H1 (cell line): ENCODE data around the gene ZNF3. TPM values are rescaled to one million over a fixed set of nuclear protein-coding genes. Genes with fewer than 3 reads are reported as not detected.

Source experiments
- CTCF ChIA-PET: fragments of 300-600 bp; sonication (Branson Sonifier 250); formaldehyde crosslinking; loops from one replicate; lab custom pipeline; 2021; ENCODE audit not compliant: partially characterized antibody; lab: Charles Lee
- POLR2A ChIA-PET: fragments of 300-600 bp; sonication (Branson Sonifier 250); formaldehyde crosslinking; loops from one replicate; lab custom pipeline; 2021; ENCODE audit warnings: inconsistent platforms; ENCODE audit not compliant: partially characterized antibody; lab: Charles Lee
- DNase-seq, 2 experiments: peaks; one replicate each; pipeline versions ENCODE4 v3.0.0 to v3.0.0-alpha.2; 2010 to 2022; ENCODE audit warnings: low spot score in 2 of 2, low read depth in 1 of 2, mixed read lengths in 1 of 2
- FAIRE-seq: peaks from 2 replicates; lab custom pipeline; 2011; peaks lifted over from hg19 to GRCh38; lab: Jason Lieb, UNC
- H2AFZ ChIP-seq: 2 replicates; pipeline ENCODE4 v1.8.1; 2012; ENCODE audit warnings: low read length, inconsistent platforms
- H2AK5ac ChIP-seq: 2 replicates; pipeline ENCODE4 v1.6.1; 2013; ENCODE audit warnings: low read depth, low read length
- H2BK120ac ChIP-seq: replicated peaks from 2 replicates; pipeline ENCODE3; 2013; ENCODE audit warnings: low read depth, low read length, inconsistent platforms
- H2BK12ac ChIP-seq: 2 replicates; pipeline ENCODE4 v1.6.1; 2013; ENCODE audit warnings: low read depth, low read length
- H2BK15ac ChIP-seq: 2 replicates; pipeline ENCODE4 v1.6.1; 2013; ENCODE audit warnings: low read length
- H2BK20ac ChIP-seq: 2 replicates; pipeline ENCODE4 v1.6.1; 2013; ENCODE audit warnings: low read length
- H2BK5ac ChIP-seq: 2 replicates; pipeline ENCODE4 v1.6.1; 2013; ENCODE audit warnings: low read depth, low read length
- H3K14ac ChIP-seq: 2 replicates; pipeline ENCODE4 v1.6.1; 2013; ENCODE audit warnings: inconsistent platforms; ENCODE audit not compliant: insufficient read length
- H3K18ac ChIP-seq: 2 replicates; pipeline ENCODE4 v1.6.1; 2013; ENCODE audit warnings: low read length; ENCODE audit errors: extremely low read depth
- H3K23ac ChIP-seq: 2 replicates; pipeline ENCODE4 v1.6.1; 2013; ENCODE audit warnings: inconsistent platforms; ENCODE audit not compliant: insufficient read length
- H3K23me2 ChIP-seq: 2 replicates; pipeline ENCODE4 v1.6.1; 2013; ENCODE audit warnings: low read depth, low read length
- H3K27ac ChIP-seq: 2 replicates; pipeline ENCODE4 v1.6.1; 2011; ENCODE audit warnings: low read depth, low read length, inconsistent platforms
- H3K27me3 ChIP-seq, 4 experiments: replicated peaks in 1 of 4; 1 replicate in 1 of 4; 2 replicates in 3 of 4; pipeline versions ENCODE4 v1.6.1 to v1.8.1; 2011 to 2013; ENCODE audit warnings: low read length in 3 of 4, mild to moderate bottlenecking in 3 of 4, inconsistent platforms in 2 of 4, mixed read lengths in 2 of 4, moderate library complexity in 1 of 4; ENCODE audit not compliant: control insufficient read depth in 3 of 4, insufficient read depth in 3 of 4; ENCODE audit errors: extremely low read depth in 1 of 4
- H3K36me3 ChIP-seq, 4 experiments: 2 replicates each; pipeline versions ENCODE4 v1.6.1 to v1.8.1; 2011 to 2013; ENCODE audit warnings: mild to moderate bottlenecking in 4 of 4, low read length in 3 of 4, moderate library complexity in 2 of 4, control low read depth in 1 of 4, inconsistent platforms in 1 of 4; ENCODE audit not compliant: insufficient read depth in 4 of 4, control insufficient read depth in 2 of 4
- H3K4ac ChIP-seq: replicated peaks from 2 replicates; pipeline ENCODE3; 2013; ENCODE audit warnings: low read length, low read depth, mixed read lengths, inconsistent platforms; ENCODE audit not compliant: insufficient read length
- H3K4me1 ChIP-seq, 4 experiments: replicated peaks in 1 of 4; 1 replicate in 1 of 4; 2 replicates in 3 of 4; pipeline versions ENCODE4 v1.6.1 to v1.8.1; 2011 to 2013; ENCODE audit warnings: low read length in 3 of 4, inconsistent platforms in 2 of 4, mixed read lengths in 1 of 4; ENCODE audit not compliant: insufficient read depth in 4 of 4, control insufficient read depth in 3 of 4
- H3K4me2 ChIP-seq, 2 experiments: 2 replicates each; pipeline versions ENCODE4 v1.6.1 to v1.8.1; 2011 to 2013; ENCODE audit warnings: low read depth in 2 of 2, low read length in 2 of 2, control low read depth in 1 of 2, inconsistent platforms in 1 of 2, mild to moderate bottlenecking in 1 of 2; ENCODE audit not compliant: insufficient read depth in 1 of 2
- H3K4me3 ChIP-seq, 4 experiments: fragments of 200-600, 300-600 bp in 1 of 4; sonication (generic), shearing (Covaris generic), sonication (Bioruptor Twin) in 1 of 4; 2 replicates each; pipeline versions ENCODE4 v1.5.1 to v1.8.1; 2011 to 2016; ENCODE audit warnings: low read length in 4 of 4, low read depth in 3 of 4, control low read depth in 2 of 4, inconsistent platforms in 2 of 4, mild to moderate bottlenecking in 2 of 4, mixed read lengths in 1 of 4, moderate library complexity in 1 of 4; ENCODE audit not compliant: insufficient read depth in 2 of 4; ENCODE audit errors: extremely low read depth in 1 of 4
- H3K56ac ChIP-seq: replicated peaks from 2 replicates; pipeline ENCODE3; 2013; ENCODE audit warnings: low read depth, mild to moderate bottlenecking, mixed read lengths, low read length, inconsistent platforms; ENCODE audit not compliant: insufficient read length
- H3K79me1 ChIP-seq: 2 replicates; pipeline ENCODE4 v1.6.1; 2013; ENCODE audit warnings: low read depth, low read length, control low read depth
- H3K79me2 ChIP-seq, 2 experiments: 2 replicates each; pipeline versions ENCODE4 v1.6.1 to v1.8.1; 2012 to 2013; ENCODE audit warnings: low read length in 2 of 2, mild to moderate bottlenecking in 2 of 2, inconsistent platforms in 1 of 2; ENCODE audit not compliant: insufficient read depth in 2 of 2, control insufficient read depth in 1 of 2
- H3K9ac ChIP-seq, 4 experiments: replicated peaks in 1 of 4; 1 replicate in 1 of 4; 2 replicates in 3 of 4; pipeline versions ENCODE4 v1.6.1 to v1.8.1; 2011 to 2013; ENCODE audit warnings: low read depth in 3 of 4, low read length in 3 of 4, control low read depth in 2 of 4, mild to moderate bottlenecking in 2 of 4, moderate library complexity in 2 of 4, inconsistent platforms in 1 of 4; ENCODE audit errors: extremely low read depth in 1 of 4
- H3K9me3 ChIP-seq, 2 experiments: 2 replicates each; pipeline versions ENCODE4 v1.6.1 to v1.8.1; 2012 to 2013; ENCODE audit warnings: mild to moderate bottlenecking in 2 of 2, moderate library complexity in 2 of 2, control low read depth in 1 of 2, inconsistent platforms in 1 of 2, low read depth in 1 of 2, low read length in 1 of 2, mixed read lengths in 1 of 2; ENCODE audit not compliant: insufficient read depth in 2 of 2
- H4K20me1 ChIP-seq, 2 experiments: replicated peaks in 1 of 2; 2 replicates each; pipeline versions ENCODE3 to v1.8.1; 2011 to 2013; ENCODE audit warnings: inconsistent platforms in 2 of 2, low read length in 2 of 2, mild to moderate bottlenecking in 1 of 2; ENCODE audit not compliant: insufficient read depth in 2 of 2, control insufficient read depth in 1 of 2
- H4K5ac ChIP-seq: 2 replicates; pipeline ENCODE4 v1.6.1; 2013; ENCODE audit warnings: low read length, low read depth, mixed read lengths, inconsistent platforms; ENCODE audit not compliant: insufficient read length
- H4K8ac ChIP-seq: 2 replicates; pipeline ENCODE4 v1.8.0; 2013; ENCODE audit warnings: mild to moderate bottlenecking, moderate library complexity, low read length, inconsistent platforms; ENCODE audit not compliant: insufficient read depth; ENCODE audit errors: extremely low read depth
- H4K91ac ChIP-seq: replicated peaks from 2 replicates; pipeline ENCODE3; 2013; ENCODE audit warnings: low read length, mixed read lengths, inconsistent platforms; ENCODE audit not compliant: insufficient read length
- CTCF ChIP-seq, 3 experiments: IDR thresholded peaks; 1 replicate in 2 of 3; 2 replicates in 1 of 3; pipeline versions ENCODE4 v1.5.1 to v1.6.1; 2011; ENCODE audit warnings: low read length in 3 of 3, mild to moderate bottlenecking in 3 of 3, inconsistent platforms in 2 of 3, low read depth in 1 of 3, moderate library complexity in 1 of 3; ENCODE audit not compliant: insufficient read depth in 1 of 3; ENCODE audit errors: control extremely low read depth in 1 of 3
- GTF2F1 ChIP-seq: IDR thresholded peaks from 2 replicates; pipeline ENCODE4 v1.6.1; 2012; ENCODE audit warnings: low read depth, low read length, improper control_type of control experiment, borderline replicate concordance
- KDM4A ChIP-seq: IDR thresholded peaks from one replicate; pipeline ENCODE4 v1.7.1; 2012; ENCODE audit warnings: low read depth, mild to moderate bottlenecking, moderate library complexity, low read length, inconsistent platforms; ENCODE audit not compliant: severe bottlenecking
- POLR2A ChIP-seq, 2 experiments: IDR thresholded peaks; 1 replicate in 1 of 2; 2 replicates in 1 of 2; pipeline ENCODE4 v1.6.1; 2011; ENCODE audit warnings: low read depth in 2 of 2, low read length in 2 of 2, mild to moderate bottlenecking in 2 of 2; ENCODE audit errors: control extremely low read depth in 1 of 2
- RAD21 ChIP-seq, 2 experiments: IDR thresholded peaks in 1 of 2; conservative IDR thresholded peaks in 1 of 2; 2 replicates each; pipeline ENCODE4 v1.6.1; 2011; ENCODE audit warnings: low read depth in 2 of 2, low read length in 2 of 2, improper control_type of control experiment in 1 of 2, inconsistent platforms in 1 of 2, mild to moderate bottlenecking in 1 of 2, moderate library complexity in 1 of 2
- SP4 ChIP-seq: IDR thresholded peaks from 2 replicates; pipeline ENCODE4 v1.6.1; 2012; ENCODE audit warnings: low read length, inconsistent platforms
- YY1 ChIP-seq: IDR thresholded peaks from 2 replicates; pipeline ENCODE4 v1.6.1; 2011; ENCODE audit warnings: low read depth, mild to moderate bottlenecking, low read length
- WGBS, 2 experiments: shearing (Covaris generic) in 1 of 2; methylation state at CpG; one replicate each; pipeline versions ENCODE4 v1.1.6 to v1.1.7; 2013 to 2015; ENCODE audit warnings: low lambda C conversion rate in 2 of 2, mixed read lengths in 2 of 2, inconsistent platforms in 1 of 2, low coverage in 1 of 2, missing lambda C conversion rate in 1 of 2; ENCODE audit not compliant: insufficient replicate concordance in 2 of 2, insufficient coverage in 1 of 2, insufficient read length in 1 of 2; ENCODE audit errors: extremely low coverage in 1 of 2, missing lambda C conversion rate in 1 of 2; 5-methylcytosine and 5-hydroxymethylcytosine counted together
- polyA plus RNA-seq, 7 experiments: library from polyadenylated mRNA; depleted of rRNA in 3 of 7; stranded (reverse) in 5 of 7; unstranded in 2 of 7; fragments of >200 nt in 5 of 7; fragments of 200-250 nt in 2 of 7; gene quantifications; 1 replicate in 5 of 7; 2 replicates in 1 of 7; 4 replicates in 1 of 7; pipeline versions ENCODE4 v1.2.1 to v1.2.3, GENCODE V29; 2011 to 2013; ENCODE audit warnings: missing spikeins in 2 of 7, mixed read lengths in 2 of 7
- total RNA-seq: library from RNA; stranded (reverse); fragmentation: NEBNext Ultra II Directional; extraction: Animal tissue kit (Norgen Biotek cat#: 25700); gene quantifications from 2 replicates; pipeline ENCODE4 v1.2.1, GENCODE V29; 2021

ZNF3 gene
- total and polyA plus RNA-seq, 2 of the 8 experiments (the other 6 are each of a cell fraction or from before 2014, with no cell fraction given) = 26.9 to 49.1 TPM

GRCh38 chr7:100044718-100045117 is 36.8 kb downstream of the ZNF3 start:
- H2BK15ac ChIP-seq = no peak overlapping the region
- H4K8ac ChIP-seq = no peak overlapping the region
- H3K27me3 ChIP-seq = no peaks in the 10 kb centered on the region
- no peak overlapping the region for H3K4ac ChIP-seq
- no peak overlapping the region for H2BK120ac ChIP-seq
- H3K79me2 ChIP-seq = no peaks in the 10 kb centered on the region
- no peak overlapping the region for H3K14ac ChIP-seq
- H3K4me1 ChIP-seq = no peaks in the 10 kb centered on the region; a peak in 2 of 7 replicates
- no peak overlapping the region for H2BK20ac ChIP-seq
- H2BK12ac ChIP-seq = no peak overlapping the region
- no peak overlapping the region for H4K91ac ChIP-seq
- no peak overlapping the region for H3K23ac ChIP-seq
- H4K5ac ChIP-seq = no peak overlapping the region
- no peak for DNase-seq
- no peak overlapping the region for H3K27ac ChIP-seq
- H3K23me2 ChIP-seq = 0 out of 2 replicates have a peak, but pooled peaks cover 3% of the 10 kb centered on the region
- no peaks in the 10 kb centered on the region for H4K20me1 ChIP-seq
- ChIA-PET POLR2A (interaction anchor here (0.6 to 1.6 kb wide), 3 partner anchors 36 to 521 kb away, joined by 3 read pairs; partner anchors contain the start of gene ZNF3), CTCF (interaction anchor here (0.7 to 1.7 kb wide), 3 partner anchors 28 to 375 kb away, joined by 3 to 8 read pairs (median 5); partner anchors contain the start of gene ZKSCAN1)
- no peaks in the 10 kb centered on the region for H3K79me1 ChIP-seq
- WGBS, 2 experiments = 94% methylated on average over 6 of the region's 6 CpGs; no CpG with 5 or more reads in 1 of the 2 experiments
- H3K9ac ChIP-seq = no peak overlapping the region
- no peak overlapping the region for H3K56ac ChIP-seq
- H3K4me3 ChIP-seq = no peak overlapping the region
- TF ChIP-seq KDM4A = no peak
- no peak for TF ChIP-seq SP4
- TF ChIP-seq RAD21 (IDR thresholded peaks at IDR 0.05 in 1 of 2, conservative IDR thresholded peaks at IDR 0.05 in 1 of 2; ENCODE audit: low read depth in 2 of 2, low read length in 2 of 2) = peak in 1 of 2 experiments; percentile 10; a peak in 1 of 4 replicates
- TF ChIP-seq CTCF (IDR thresholded peaks at IDR 0.05; ENCODE audit: control extremely low read depth in 1 of 3, insufficient read depth in 1 of 3, low read depth in 1 of 3, low read length in 3 of 3) = peak in 1 of 3 experiments; percentile 13; a peak in 1 of 4 replicates
- no peak for TF ChIP-seq GTF2F1
- TF ChIP-seq YY1 = no peak
- no peak for TF ChIP-seq POLR2A (IDR thresholded peaks at IDR 0.05; ENCODE audit: control extremely low read depth in 1 of 2, low read depth in 2 of 2, low read length in 2 of 2)
- H3K18ac ChIP-seq = no peak overlapping the region
- FAIRE-seq = no peak
- no peak overlapping the region for H2AFZ ChIP-seq
- no peak overlapping the region for H2AK5ac ChIP-seq
- H3K36me3 ChIP-seq = no peaks in the 10 kb centered on the region
- H3K9me3 ChIP-seq = peaks cover 0 to 8% of the 10 kb centered on the region in 2 experiments; a peak in 1 of 4 replicates
- no peak overlapping the region for H2BK5ac ChIP-seq
- no peak overlapping the region for H3K4me2 ChIP-seq
